MCF 10A (cell line): ENCODE measurements around the gene ADGRF3. TPM values are rescaled to one million over a fixed set of nuclear protein-coding genes. Genes with fewer than 3 reads are reported as not detected.
"Not testable (repeated sequence)": the region's sequence is repeated elsewhere in the genome, so short reads cannot be mapped to it uniquely, and the experiment has no call there.

Experiments used
- BruUV-seq: library from RNA; stranded (reverse); fragments of 400-500 nt; replicated peaks from 2 replicates; lab custom pipeline; 2021; lab: Mats Ljungman, UMichigan
- CTCF ChIA-PET: fragments of 300-600 bp; sonication (Branson Sonifier 250); formaldehyde crosslinking; extraction: SDS; loops from one replicate; lab custom pipeline; 2021; ENCODE audit warnings: antibody characterized with exemption, inconsistent platforms; lab: Yijun Ruan, JAX
- POLR2A ChIA-PET: fragments of 300-600, 350-650 bp; sonication (Branson Sonifier 250); formaldehyde crosslinking; extraction: SDS; loops from one replicate; lab custom pipeline; 2020; ENCODE audit warnings: antibody characterized with exemption, inconsistent platforms; lab: Yijun Ruan, JAX
- DNase-seq: peaks from one replicate; pipeline ENCODE4 v3.0.0-alpha.2; 2018; ENCODE audit not compliant: unreplicated experiment
- H3K27ac Mint-ChIP-seq: one replicate; pipeline ENCODE4 v1.8.0; 2022; ENCODE audit warnings: mild to moderate bottlenecking, low read depth, mixed read lengths; ENCODE audit not compliant: unreplicated experiment
- H3K27me3 Mint-ChIP-seq: one replicate; pipeline ENCODE4 v1.8.0; 2022; ENCODE audit warnings: mixed read lengths; ENCODE audit not compliant: insufficient read depth, unreplicated experiment
- H3K36me3 Mint-ChIP-seq: one replicate; pipeline ENCODE4 v1.8.0; 2022; ENCODE audit warnings: mild to moderate bottlenecking, moderate library complexity, mixed read lengths; ENCODE audit not compliant: insufficient read depth, unreplicated experiment
- H3K4me1 Mint-ChIP-seq: one replicate; pipeline ENCODE4 v1.8.0; 2022; ENCODE audit warnings: mixed read lengths; ENCODE audit not compliant: insufficient read depth, unreplicated experiment
- H3K4me3 Mint-ChIP-seq: one replicate; pipeline ENCODE4 v1.8.0; 2022; ENCODE audit warnings: mild to moderate bottlenecking, moderate library complexity, mixed read lengths; ENCODE audit not compliant: unreplicated experiment
- H3K9me3 Mint-ChIP-seq: one replicate; pipeline ENCODE4 v1.8.0; 2022; ENCODE audit warnings: mixed read lengths; ENCODE audit not compliant: unreplicated experiment
- intact Hi-C: fragments of 100-400 bp; cut with micrococcal nuclease; formaldehyde crosslinking; loops from 2 replicates; pipeline ENCODE4 v1.14.1; 2022
- total RNA-seq: library from RNA; stranded (reverse); gene quantifications from 2 replicates; pipeline ENCODE4 v1.2.3, GENCODE V29; 2022
- TF ChIP-seq, protein P1 (sequence below): fragments of 200-600 bp; IDR thresholded peaks from one replicate; pipeline ENCODE4 v1.8.0; 2022; ENCODE audit warnings: antibody characterized with exemption, mild to moderate bottlenecking; ENCODE audit not compliant: unreplicated experiment

The ADGRF3 gene
- total RNA-seq, 1 experiment from 2014 or later: not detected

GRCh38 chr2:26380281-26380680, 33.7 kb upstream of the ADGRF3 start:
- no peaks in the 10 kb centered on the region for H3K9me3 Mint-ChIP-seq
- BruUV-seq: no TSS peak
- peaks cover 57% of the 10 kb centered on the region for H3K36me3 Mint-ChIP-seq
- CTCF ChIA-PET: no interaction called here
- intact Hi-C loops: no loop called here
- no peak for DNase-seq
- H3K4me3 Mint-ChIP-seq: no peak overlapping the region
- peaks cover 6% of the 10 kb centered on the region for H3K4me1 Mint-ChIP-seq
- H3K27ac Mint-ChIP-seq: no peak overlapping the region
- TF ChIP-seq, protein P1, sequence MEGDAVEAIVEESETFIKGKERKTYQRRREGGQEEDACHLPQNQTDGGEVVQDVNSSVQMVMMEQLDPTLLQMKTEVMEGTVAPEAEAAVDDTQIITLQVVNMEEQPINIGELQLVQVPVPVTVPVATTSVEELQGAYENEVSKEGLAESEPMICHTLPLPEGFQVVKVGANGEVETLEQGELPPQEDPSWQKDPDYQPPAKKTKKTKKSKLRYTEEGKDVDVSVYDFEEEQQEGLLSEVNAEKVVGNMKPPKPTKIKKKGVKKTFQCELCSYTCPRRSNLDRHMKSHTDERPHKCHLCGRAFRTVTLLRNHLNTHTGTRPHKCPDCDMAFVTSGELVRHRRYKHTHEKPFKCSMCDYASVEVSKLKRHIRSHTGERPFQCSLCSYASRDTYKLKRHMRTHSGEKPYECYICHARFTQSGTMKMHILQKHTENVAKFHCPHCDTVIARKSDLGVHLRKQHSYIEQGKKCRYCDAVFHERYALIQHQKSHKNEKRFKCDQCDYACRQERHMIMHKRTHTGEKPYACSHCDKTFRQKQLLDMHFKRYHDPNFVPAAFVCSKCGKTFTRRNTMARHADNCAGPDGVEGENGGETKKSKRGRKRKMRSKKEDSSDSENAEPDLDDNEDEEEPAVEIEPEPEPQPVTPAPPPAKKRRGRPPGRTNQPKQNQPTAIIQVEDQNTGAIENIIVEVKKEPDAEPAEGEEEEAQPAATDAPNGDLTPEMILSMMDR: no peak
- H3K27me3 Mint-ChIP-seq: no peaks in the 10 kb centered on the region
- POLR2A ChIA-PET: interaction anchor here (0.5 kb wide), 1 partner anchor 64 kb away, joined by 3 read pairs; no protein-coding TSS in a partner anchor

GRCh38 chr2:26376799-26377198, 30.2 kb upstream of the ADGRF3 start:
- ChIA-PET POLR2A (interaction anchor here (1.0 kb wide), 1 partner anchor 31 kb away, joined by 3 read pairs; the partner anchor contains the start of genes ADGRF3 and SELENOI), CTCF (interaction anchor here (0.7 kb wide), 1 partner anchor 31 kb away, joined by 4 read pairs; no protein-coding TSS in a partner anchor)
- no peaks in the 10 kb centered on the region for H3K9me3 Mint-ChIP-seq
- H3K4me1 Mint-ChIP-seq: no peaks in the 10 kb centered on the region
- no peak overlapping the region for H3K27ac Mint-ChIP-seq
- BruUV-seq: no TSS peak
- peaks cover 69% of the 10 kb centered on the region for H3K36me3 Mint-ChIP-seq
- intact Hi-C loops: no loop called here
- TF ChIP-seq, protein P1: no peak
- DNase-seq: no peak
- no peaks in the 10 kb centered on the region for H3K27me3 Mint-ChIP-seq
- H3K4me3 Mint-ChIP-seq: no peak overlapping the region

- POLR2A ChIA-PET, H3K27ac Mint-ChIP-seq, H3K27me3 Mint-ChIP-seq, DNase-seq, H3K9me3 Mint-ChIP-seq, intact Hi-C loops, H3K4me3 Mint-ChIP-seq, CTCF ChIA-PET, BruUV-seq, H3K4me1 Mint-ChIP-seq: not testable (repeated sequence)
- peaks cover 65% of the 10 kb centered on the region for H3K36me3 Mint-ChIP-seq
These were observed 24.3 kb upstream of the ADGRF3 start for GRCh38 chr2:26370909-26371308.

- H3K4me1 Mint-ChIP-seq, CTCF ChIA-PET, H3K4me3 Mint-ChIP-seq, intact Hi-C loops, H3K27ac Mint-ChIP-seq, POLR2A ChIA-PET, H3K27me3 Mint-ChIP-seq, H3K9me3 Mint-ChIP-seq, DNase-seq, BruUV-seq: not testable (repeated sequence)
- peaks cover 64% of the 10 kb centered on the region for H3K36me3 Mint-ChIP-seq
These were observed 23.1 kb upstream of the ADGRF3 start for GRCh38 chr2:26369664-26370063.

- TF ChIP-seq, protein P1: no peak
These were observed 20.4 kb upstream of the ADGRF3 start for GRCh38 chr2:26366957-26367356.

More at GRCh38 chr2:26366957-26367356, 20.4 kb upstream of the ADGRF3 start:
- no peaks in the 10 kb centered on the region for H3K27me3 Mint-ChIP-seq
- POLR2A ChIA-PET: interaction anchor here (1.4 to 3.0 kb wide), 3 partner anchors 11 to 22 kb away, joined by 5 to 12 read pairs (median 6); no protein-coding TSS in a partner anchor
- CTCF ChIA-PET: no interaction called here
- H3K36me3 Mint-ChIP-seq: peaks cover 39% of the 10 kb centered on the region
- no peaks in the 10 kb centered on the region for H3K9me3 Mint-ChIP-seq
- intact Hi-C loops: no loop called here
- no peak overlapping the region for H3K4me3 Mint-ChIP-seq
- H3K27ac Mint-ChIP-seq: no peak overlapping the region
- BruUV-seq: no TSS peak
- no peak for DNase-seq
- H3K4me1 Mint-ChIP-seq: peaks cover 9% of the 10 kb centered on the region
